WTC11 (cell line): Measurements from ENCODE around the gene CH25H.

Source experiments
- CTCF ChIP-seq: fragments of 200-600 bp; IDR thresholded peaks from 2 replicates; pipeline ENCODE4 v1.8.0; 2022; ENCODE audit warnings: antibody characterized with exemption
- E2F4 ChIP-seq: sonication (generic); formaldehyde crosslinking; IDR thresholded peaks from 2 replicates; pipeline ENCODE4 v1.8.1; 2022; ENCODE audit warnings: low read depth, mild to moderate bottlenecking, moderate library complexity, missing genetic modification reagents, borderline replicate concordance
- IRF1 ChIP-seq: sonication (generic); formaldehyde crosslinking; IDR thresholded peaks from 2 replicates; pipeline ENCODE4 v1.8.0; 2023; ENCODE audit warnings: missing genetic modification reagents
- MYBL2 ChIP-seq: sonication (generic); formaldehyde crosslinking; IDR thresholded peaks from 2 replicates; pipeline ENCODE4 v1.8.1; 2023; ENCODE audit warnings: mild to moderate bottlenecking, moderate library complexity, missing genetic modification reagents
- SP1 ChIP-seq: sonication (generic); formaldehyde crosslinking; conservative IDR thresholded peaks from 2 replicates; pipeline ENCODE4 v1.8.1; 2022; ENCODE audit warnings: missing genetic modification reagents
- STAT6 ChIP-seq: sonication (generic); formaldehyde crosslinking; conservative IDR thresholded peaks from 2 replicates; pipeline ENCODE4 v1.8.1; 2023; ENCODE audit warnings: mild to moderate bottlenecking, low read depth, missing genetic modification reagents, moderate library complexity
- TCF7 ChIP-seq: sonication (generic); formaldehyde crosslinking; IDR thresholded peaks from 2 replicates; pipeline ENCODE4 v1.8.0; 2022; ENCODE audit warnings: mild to moderate bottlenecking, low read depth, missing genetic modification reagents, moderate library complexity
- ZBTB21 ChIP-seq: sonication (generic); formaldehyde crosslinking; IDR thresholded peaks from 2 replicates; pipeline ENCODE4 v1.8.1; 2023; ENCODE audit warnings: mild to moderate bottlenecking, missing genetic modification reagents, borderline replicate concordance
- ZNF232 ChIP-seq: sonication (generic); formaldehyde crosslinking; IDR thresholded peaks from 2 replicates; pipeline ENCODE4 v1.8.0; 2022; ENCODE audit warnings: mild to moderate bottlenecking, missing genetic modification reagents
- ZNF416 ChIP-seq: fragments of 250-450 bp; sonication (Bioruptor Pico); IDR thresholded peaks from 2 replicates; pipeline ENCODE4 v1.9.0; 2021; ENCODE audit warnings: mild to moderate bottlenecking, inconsistent platforms

- TF ChIP-seq ZBTB21 (CRISPR knock-in tag) (no peak), CTCF (no peak), ZNF416 (CRISPR knock-in tag) (no peak), IRF1 (CRISPR knock-in tag) (no peak), E2F4 (CRISPR knock-in tag) (no peak), ZNF232 (CRISPR knock-in tag) (no peak), MYBL2 (CRISPR knock-in tag) (no peak), STAT6 (CRISPR knock-in tag) (no peak), TCF7 (CRISPR knock-in tag) (no peak), SP1 (no peak)
Observed at GRCh38 chr10:89237849-89238248, 30.7 kb upstream of the CH25H start.
